Dermis microvascular lymphatic vessel endothelial cell (primary cell): Measurements from ENCODE around the gene TMEM63C. TPM values are rescaled to one million over a fixed set of nuclear protein-coding genes. Genes with fewer than 3 reads are reported as not detected.
"Not testable (repeated sequence)": the region's sequence is repeated elsewhere in the genome, so short reads cannot be mapped to it uniquely, and the experiment has no call there.

Source experiments
- DNase-seq, 2 donors: peaks; one replicate each; pipeline versions ENCODE4 v3.0.0 to v3.0.0-alpha.2; 2010; ENCODE audit warnings: low read depth in 2 of 2
- total RNA-seq: library from RNA; depleted of rRNA; stranded (reverse); fragments of >200 nt; gene quantifications from 2 replicates; pipeline ENCODE4 v1.2.1, GENCODE V29; 2014

The TMEM63C gene
- total RNA-seq, 1 donor from 2014 or later = 0.77 TPM

GRCh38 chr14:77276295-77276935 lies 94.8 kb downstream of the TMEM63C start:
- DNase-seq = no peak

DNA sequence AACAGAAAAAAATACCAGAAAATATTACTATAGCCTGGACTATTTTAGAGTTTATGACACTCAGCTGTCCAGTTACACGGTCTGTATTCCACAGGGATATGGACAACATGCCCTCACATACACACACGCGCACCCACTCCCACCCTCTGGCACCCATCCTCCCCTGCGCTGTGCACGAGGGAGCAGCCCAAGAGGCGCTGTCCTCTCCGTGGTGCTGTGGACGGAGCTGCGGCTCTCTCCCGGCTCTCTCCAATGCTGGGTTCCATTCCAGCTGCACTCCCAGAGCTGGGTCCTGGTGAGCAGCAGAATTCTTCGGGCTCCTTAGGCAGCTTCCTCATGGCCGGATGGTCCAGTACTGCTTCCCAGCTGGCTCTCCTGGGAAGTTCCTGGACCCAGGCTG lies 95.4 kb downstream of the TMEM63C start:
- no peak for DNase-seq

DNA sequence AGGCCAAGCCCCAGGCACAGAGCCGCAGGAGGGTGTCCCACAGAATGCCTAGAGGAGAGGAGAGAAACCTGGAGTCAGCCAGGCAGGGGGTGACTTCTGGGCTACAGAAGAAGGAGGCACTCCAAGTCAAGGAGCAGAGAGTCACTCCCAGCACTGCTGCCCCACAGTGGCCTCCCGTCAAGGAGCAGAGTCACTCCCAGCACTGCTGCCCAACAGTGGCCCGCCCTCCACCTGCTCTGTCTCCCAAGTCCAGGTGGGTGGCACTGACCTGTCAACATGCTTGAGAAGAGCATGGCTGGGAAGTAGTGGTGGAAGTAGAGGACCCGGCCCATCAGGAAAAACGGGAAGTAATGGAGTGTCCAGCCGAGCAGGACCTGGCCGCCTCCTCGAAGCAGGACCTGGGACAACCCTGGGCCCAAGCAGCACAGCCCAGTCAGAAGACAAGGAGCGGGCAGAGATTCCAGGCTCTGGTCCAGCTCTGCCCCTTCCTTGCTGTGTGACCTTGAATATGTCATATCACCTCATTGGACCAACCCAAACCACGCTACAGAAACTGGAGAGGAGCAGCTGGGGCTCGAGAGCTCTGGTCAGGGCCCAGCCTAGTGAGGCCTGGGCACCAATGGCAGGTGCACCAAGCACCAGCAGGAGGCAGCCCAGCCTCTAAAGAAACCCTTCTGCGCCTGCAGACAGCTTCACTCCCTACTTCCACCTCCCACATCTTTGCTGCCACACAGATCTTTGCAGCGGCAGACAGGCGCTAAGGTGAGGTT lies 97.0 kb downstream of the TMEM63C start:
- DNase-seq = no peak

- DNase-seq = no peak
Observed at GRCh38 chr14:77279719-77280118, 98.1 kb downstream of the TMEM63C start.

DNA sequence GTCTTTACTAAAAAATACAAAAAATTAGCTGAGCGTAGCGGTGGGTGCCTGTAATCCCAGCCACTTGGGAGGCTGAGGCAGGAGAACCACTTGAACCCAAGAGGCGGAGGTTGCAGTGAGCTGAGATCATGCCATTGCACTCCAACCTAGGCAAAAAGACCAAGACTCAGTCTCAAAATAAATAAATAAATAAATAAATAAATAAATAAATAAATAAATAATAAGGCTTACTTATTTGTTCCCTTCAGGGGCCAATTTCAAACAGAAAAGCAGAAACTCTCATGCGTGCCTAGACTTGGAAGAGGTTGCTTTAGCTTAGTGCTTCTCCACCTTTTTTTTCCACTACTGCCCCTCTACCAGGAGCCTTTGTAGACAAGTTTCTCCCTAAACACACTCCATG lies 99.3 kb downstream of the TMEM63C start:
- DNase-seq = not testable (repeated sequence)

DNA sequence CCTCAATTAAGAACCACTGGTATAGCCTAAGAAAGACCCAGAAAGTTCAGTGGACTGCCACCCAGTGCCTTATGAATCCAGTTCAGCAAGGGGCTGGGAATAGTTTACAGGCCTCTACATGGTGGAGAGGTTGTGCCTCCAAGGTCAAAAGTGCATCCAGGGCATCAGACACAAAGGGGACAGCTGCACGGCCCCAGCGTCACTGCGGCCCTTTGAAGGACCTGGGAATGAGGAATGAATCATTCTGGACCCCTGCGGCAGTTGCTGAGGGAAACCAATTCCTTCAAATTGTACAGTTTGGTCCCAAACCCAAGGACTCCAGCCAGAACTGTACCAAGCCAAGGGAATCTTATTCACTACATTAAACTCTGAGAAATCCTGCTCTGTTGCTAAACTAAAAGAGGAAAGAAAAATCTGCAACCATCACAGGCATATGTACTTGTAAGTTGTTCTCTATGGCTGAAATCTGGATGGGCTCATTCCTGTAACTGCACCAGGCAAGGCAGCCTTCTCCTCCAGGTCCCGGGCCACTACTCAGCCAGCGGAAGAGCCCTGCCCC lies 100.3 kb downstream of the TMEM63C start:
- DNase-seq = no peak

GRCh38 chr14:77284066-77284465 lies 102.5 kb downstream of the TMEM63C start:
- no peak for DNase-seq

DNA sequence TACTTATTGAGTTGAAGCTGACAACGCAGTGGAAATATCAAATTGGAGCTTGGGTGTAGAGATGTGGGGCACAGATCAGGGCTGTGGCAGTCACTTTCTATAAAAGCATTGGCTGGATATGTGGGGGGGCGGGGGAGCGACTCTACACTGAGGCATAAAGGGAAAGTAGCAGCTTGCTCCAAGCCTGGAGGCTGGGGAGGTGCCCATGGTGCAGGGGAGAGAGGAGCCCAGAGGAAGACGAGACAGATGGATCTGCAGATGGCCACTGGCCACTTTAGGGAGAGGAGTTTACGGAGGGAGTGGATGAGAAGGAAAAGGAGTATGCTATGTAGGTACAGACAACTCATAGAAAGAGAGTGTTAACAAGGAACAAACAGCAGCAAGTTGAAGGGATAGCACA lies 102.9 kb downstream of the TMEM63C start:
- no peak for DNase-seq

GRCh38 chr14:77286576-77286975 lies 105.0 kb downstream of the TMEM63C start:
- no peak for DNase-seq

GRCh38 chr14:77290705-77291104 lies 109.1 kb downstream of the TMEM63C start:
- DNase-seq = no peak

DNA sequence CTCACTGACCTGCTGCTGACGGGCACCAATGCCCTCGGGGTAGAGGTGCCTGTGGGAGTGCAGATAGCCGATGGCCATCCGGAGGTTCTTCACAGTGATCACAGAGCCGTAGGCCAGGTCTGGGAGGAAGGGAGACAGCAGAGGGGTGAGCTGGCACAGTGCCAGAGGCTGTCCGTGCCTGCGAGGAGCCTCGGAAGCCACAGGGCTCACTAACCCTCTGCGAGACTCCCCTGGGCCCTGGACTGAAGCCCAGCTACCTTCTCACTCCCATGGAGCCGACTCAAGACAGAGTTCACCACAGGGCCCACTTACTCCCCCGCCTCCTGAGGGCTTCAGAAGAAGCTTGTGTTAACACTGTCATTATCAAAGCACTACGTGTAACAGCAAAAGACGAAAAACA lies 114.6 kb downstream of the TMEM63C start:
- no peak for DNase-seq

GRCh38 chr14:77296906-77297305 lies 115.3 kb downstream of the TMEM63C start:
- DNase-seq = no peak

GRCh38 chr14:77299771-77300170 lies 118.2 kb downstream of the TMEM63C start:
- DNase-seq = peak in 1 of 2 donors; percentile 27

DNA sequence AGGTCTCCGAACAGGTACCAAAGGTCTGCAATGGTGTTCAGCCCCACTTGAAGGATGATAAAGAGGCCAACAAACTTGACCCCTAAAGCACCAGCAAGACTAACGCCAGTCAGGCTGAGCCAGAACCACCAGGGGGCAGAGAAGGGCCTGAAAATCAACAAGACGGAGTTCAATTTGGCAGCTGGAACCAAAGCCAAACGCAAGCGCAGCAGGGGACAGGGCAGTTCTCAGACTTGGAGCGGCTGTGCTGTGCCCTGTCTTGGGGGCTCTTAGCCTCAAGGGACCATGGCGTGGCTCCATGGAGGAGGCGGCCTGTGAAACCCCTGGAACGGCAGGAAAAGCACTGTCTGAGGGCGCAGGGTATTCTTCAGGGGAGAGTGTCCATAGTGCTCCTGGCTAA lies 119.5 kb downstream of the TMEM63C start:
- peak; percentile 67 to 90 for DNase-seq

- DNase-seq = peak in 1 of 2 donors; percentile 82
Observed at GRCh38 chr14:77302926-77303325, 121.3 kb downstream of the TMEM63C start.

GRCh38 chr14:77303417-77304156 lies 122.0 kb downstream of the TMEM63C start:
- DNase-seq = peak; percentile 40 to 97

- no peak for DNase-seq
Observed at GRCh38 chr14:77305696-77306095, 124.1 kb downstream of the TMEM63C start.

DNA sequence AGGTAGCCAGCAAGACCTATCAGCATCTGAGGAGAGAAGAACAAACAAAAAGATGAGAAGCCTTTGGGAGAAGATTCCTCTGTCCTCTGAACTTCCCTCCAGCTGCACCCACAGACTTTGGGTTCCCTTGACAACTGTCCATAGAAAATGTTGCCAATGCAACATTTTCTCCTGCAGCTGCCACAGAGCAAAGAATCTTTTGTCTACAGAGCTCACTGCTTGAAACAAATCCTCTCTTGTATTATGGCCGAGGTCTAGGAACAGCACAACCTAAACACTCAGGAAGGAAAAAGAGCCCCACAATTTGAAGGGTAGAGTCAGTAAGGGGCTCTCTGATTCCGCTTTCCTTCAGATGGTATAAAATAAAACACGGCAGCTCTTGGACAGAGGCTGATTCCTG lies 124.8 kb downstream of the TMEM63C start:
- DNase-seq = no peak

GRCh38 chr14:77306851-77307496 lies 125.4 kb downstream of the TMEM63C start:
- peak in 1 of 2 donors; percentile 66 for DNase-seq
